ENCODE results near the gene MCMBP.
"Not testable (repeated sequence)": the region's sequence is repeated elsewhere in the genome, so short reads cannot be mapped to it uniquely, and the experiment has no call there.

Gene MCMBP

GRCh38 chr10:119801176-119801575 lies 71.5 kb downstream of the MCMBP start:
- Histone ChIP-seq H3K9ac (ENCODE audit: low read length) (no peak overlapping the region), H3K36me3 (ENCODE audit: control insufficient read depth, insufficient read depth, low read length) (no peaks in the 10 kb centered on the region), H3K4me3 (ENCODE audit: low read length) (no peak overlapping the region), H3K27me3 (ENCODE audit: control insufficient read depth, insufficient read depth, low read length) (no peaks in the 10 kb centered on the region), H3K4me1 (ENCODE audit: control insufficient read depth, insufficient read depth, low read length) (no peaks in the 10 kb centered on the region), H3K9me3 (ENCODE audit: control insufficient read depth, low read length) (no peaks in the 10 kb centered on the region)

GRCh38 chr10:119796039-119796438 lies 76.6 kb downstream of the MCMBP start:
- H3K36me3 ChIP-seq (ENCODE audit: control insufficient read depth, insufficient read depth, low read length), result no peaks in the 10 kb centered on the region
- no peaks in the 10 kb centered on the region for H3K9me3 ChIP-seq (ENCODE audit: control insufficient read depth, low read length)
- H3K4me1 ChIP-seq (ENCODE audit: control insufficient read depth, insufficient read depth, low read length), result no peaks in the 10 kb centered on the region
- no peaks in the 10 kb centered on the region for H3K27me3 ChIP-seq (ENCODE audit: control insufficient read depth, insufficient read depth, low read length)
- no peak overlapping the region for H3K9ac ChIP-seq (ENCODE audit: low read length)
- H3K4me3 ChIP-seq (ENCODE audit: low read length), result no peak overlapping the region

- not testable (repeated sequence) for H3K27me3 ChIP-seq (ENCODE audit: control insufficient read depth, insufficient read depth, low read length); H3K9ac ChIP-seq (ENCODE audit: low read length); H3K36me3 ChIP-seq (ENCODE audit: control insufficient read depth, insufficient read depth, low read length); H3K9me3 ChIP-seq (ENCODE audit: control insufficient read depth, low read length); H3K4me1 ChIP-seq (ENCODE audit: control insufficient read depth, insufficient read depth, low read length); H3K4me3 ChIP-seq (ENCODE audit: low read length)
These were observed 77.5 kb downstream of the MCMBP start for GRCh38 chr10:119795101-119795500.

- Histone ChIP-seq H3K9me3 (ENCODE audit: control insufficient read depth, low read length) (no peaks in the 10 kb centered on the region), H3K9ac (ENCODE audit: low read length) (no peak overlapping the region), H3K4me1 (ENCODE audit: control insufficient read depth, insufficient read depth, low read length) (no peaks in the 10 kb centered on the region), H3K27me3 (ENCODE audit: control insufficient read depth, insufficient read depth, low read length) (no peaks in the 10 kb centered on the region), H3K36me3 (ENCODE audit: control insufficient read depth, insufficient read depth, low read length) (no peaks in the 10 kb centered on the region), H3K4me3 (ENCODE audit: low read length) (no peak overlapping the region)
These were observed 86.4 kb downstream of the MCMBP start for GRCh38 chr10:119786117-119786769.

GRCh38 chr10:119784340-119785067 lies 88.1 kb downstream of the MCMBP start:
- no peaks in the 10 kb centered on the region for H3K9me3 ChIP-seq (ENCODE audit: control insufficient read depth, low read length)
- H3K4me1 ChIP-seq (ENCODE audit: control insufficient read depth, insufficient read depth, low read length), result no peaks in the 10 kb centered on the region
- H3K9ac ChIP-seq (ENCODE audit: low read length), result no peak overlapping the region
- no peaks in the 10 kb centered on the region for H3K27me3 ChIP-seq (ENCODE audit: control insufficient read depth, insufficient read depth, low read length)
- H3K4me3 ChIP-seq (ENCODE audit: low read length), result no peak overlapping the region
- no peaks in the 10 kb centered on the region for H3K36me3 ChIP-seq (ENCODE audit: control insufficient read depth, insufficient read depth, low read length)

- no peak overlapping the region for H3K9ac ChIP-seq (ENCODE audit: low read length)
- H3K4me3 ChIP-seq (ENCODE audit: low read length), result no peak overlapping the region
- H3K36me3 ChIP-seq (ENCODE audit: control insufficient read depth, insufficient read depth, low read length), result no peaks in the 10 kb centered on the region
- H3K27me3 ChIP-seq (ENCODE audit: control insufficient read depth, insufficient read depth, low read length), result no peaks in the 10 kb centered on the region
- H3K9me3 ChIP-seq (ENCODE audit: control insufficient read depth, low read length), result no peaks in the 10 kb centered on the region
- no peaks in the 10 kb centered on the region for H3K4me1 ChIP-seq (ENCODE audit: control insufficient read depth, insufficient read depth, low read length)
These were observed 89.0 kb downstream of the MCMBP start for GRCh38 chr10:119783665-119784027.

GRCh38 chr10:119782981-119783664 lies 89.5 kb downstream of the MCMBP start:
- Histone ChIP-seq H3K9ac (ENCODE audit: low read length) (no peak overlapping the region), H3K36me3 (ENCODE audit: control insufficient read depth, insufficient read depth, low read length) (no peaks in the 10 kb centered on the region), H3K27me3 (ENCODE audit: control insufficient read depth, insufficient read depth, low read length) (no peaks in the 10 kb centered on the region), H3K9me3 (ENCODE audit: control insufficient read depth, low read length) (no peaks in the 10 kb centered on the region), H3K4me1 (ENCODE audit: control insufficient read depth, insufficient read depth, low read length) (no peaks in the 10 kb centered on the region), H3K4me3 (ENCODE audit: low read length) (no peak overlapping the region)

GRCh38 chr10:119781498-119781897 lies 91.1 kb downstream of the MCMBP start:
- no peak overlapping the region for H3K9ac ChIP-seq (ENCODE audit: low read length)
- H3K4me3 ChIP-seq (ENCODE audit: low read length), result no peak overlapping the region
- no peaks in the 10 kb centered on the region for H3K4me1 ChIP-seq (ENCODE audit: control insufficient read depth, insufficient read depth, low read length)
- H3K27me3 ChIP-seq (ENCODE audit: control insufficient read depth, insufficient read depth, low read length), result no peaks in the 10 kb centered on the region
- H3K36me3 ChIP-seq (ENCODE audit: control insufficient read depth, insufficient read depth, low read length), result no peaks in the 10 kb centered on the region
- no peaks in the 10 kb centered on the region for H3K9me3 ChIP-seq (ENCODE audit: control insufficient read depth, low read length)

- Histone ChIP-seq H3K4me3 (ENCODE audit: low read length) (no peak overlapping the region), H3K4me1 (ENCODE audit: control insufficient read depth, insufficient read depth, low read length) (no peaks in the 10 kb centered on the region), H3K9ac (ENCODE audit: low read length) (no peak overlapping the region), H3K36me3 (ENCODE audit: control insufficient read depth, insufficient read depth, low read length) (no peaks in the 10 kb centered on the region), H3K9me3 (ENCODE audit: control insufficient read depth, low read length) (no peaks in the 10 kb centered on the region), H3K27me3 (ENCODE audit: control insufficient read depth, insufficient read depth, low read length) (no peaks in the 10 kb centered on the region)
These were observed 91.7 kb downstream of the MCMBP start for GRCh38 chr10:119780879-119781480.
